GM21576 (cell line): ENCODE measurements around the gene NEURL4.

ENCODE experiments used
- ATAC-seq: cut with Tn5 transposase; IDR thresholded peaks from one replicate; pipeline ENCODE4 v1.9.1; 2021; ENCODE audit warnings: mild to moderate bottlenecking, moderate library complexity; ENCODE audit not compliant: unreplicated experiment

Gene NEURL4

DNA sequence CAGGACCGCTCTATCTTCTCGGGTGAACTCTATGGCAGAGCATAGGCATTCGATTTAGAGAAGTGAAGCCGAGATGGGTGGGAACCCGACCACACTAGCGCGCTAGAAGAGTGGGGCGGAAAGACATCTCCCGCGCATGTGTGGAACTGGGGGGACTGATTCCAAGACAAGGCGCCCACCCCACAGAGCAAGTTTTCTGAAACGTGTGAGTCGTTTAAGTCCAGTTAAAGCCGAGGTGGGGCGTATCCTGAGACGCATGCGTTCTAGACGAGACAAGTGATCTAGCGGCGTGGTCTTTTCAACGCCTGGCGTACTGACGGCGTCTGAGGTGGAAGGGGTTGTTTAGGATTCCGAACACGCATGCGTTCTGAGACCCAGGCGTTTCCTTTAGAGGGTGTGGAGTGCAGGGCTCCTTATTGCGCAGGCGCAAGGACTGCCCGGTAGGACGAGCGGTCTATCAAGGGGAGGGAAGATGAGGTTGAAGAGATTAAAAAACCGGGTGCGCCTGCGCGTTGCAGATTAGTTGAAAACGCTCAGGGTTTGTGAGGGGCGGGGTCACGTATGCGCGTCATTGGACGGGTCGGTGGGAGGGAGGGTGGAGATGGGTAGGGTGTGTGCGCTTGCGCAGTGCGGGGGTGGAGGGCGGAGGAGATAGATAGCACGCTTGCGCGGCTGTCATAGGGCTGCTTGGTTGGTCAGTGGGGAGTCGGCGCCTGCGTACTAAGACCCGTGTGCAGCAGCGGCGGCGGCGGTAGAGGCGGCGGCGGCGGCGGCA lies 22.0 kb downstream of the NEURL4 start, which contains the start of gene EIF5A:
Gene EIF5A (plus strand): TSS at position 718 of the 775 bp plus-strand sequence. CDS start 2,008 bp downstream, outside the sequence.
- peak; percentile 61 for ATAC-seq

DNA sequence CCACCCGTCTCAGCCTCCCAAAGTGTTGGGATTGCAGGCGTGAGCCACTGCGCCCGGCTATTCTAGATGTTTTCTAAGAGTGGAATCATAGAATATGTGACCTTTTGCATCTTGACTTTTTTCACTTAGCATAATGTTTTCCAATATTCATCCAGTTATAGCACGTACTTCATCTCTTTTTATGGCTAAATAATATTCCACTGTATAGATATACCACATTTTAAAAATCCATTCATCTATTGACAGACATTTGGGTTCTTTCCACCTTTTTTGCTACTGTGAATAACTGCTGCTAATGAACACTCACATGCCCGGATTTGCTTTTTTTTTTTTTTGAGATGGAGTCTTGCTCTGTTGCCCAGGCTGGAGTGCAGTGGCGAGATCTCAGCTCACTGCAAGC lies 25.0 kb downstream of the NEURL4 start:
- ATAC-seq = no peak

GRCh38 chr17:7296189-7296861 lies 32.8 kb downstream of the NEURL4 start:
- ATAC-seq = no peak

- ATAC-seq = no peak
These were observed 33.6 kb downstream of the NEURL4 start for GRCh38 chr17:7295230-7296180.

DNA sequence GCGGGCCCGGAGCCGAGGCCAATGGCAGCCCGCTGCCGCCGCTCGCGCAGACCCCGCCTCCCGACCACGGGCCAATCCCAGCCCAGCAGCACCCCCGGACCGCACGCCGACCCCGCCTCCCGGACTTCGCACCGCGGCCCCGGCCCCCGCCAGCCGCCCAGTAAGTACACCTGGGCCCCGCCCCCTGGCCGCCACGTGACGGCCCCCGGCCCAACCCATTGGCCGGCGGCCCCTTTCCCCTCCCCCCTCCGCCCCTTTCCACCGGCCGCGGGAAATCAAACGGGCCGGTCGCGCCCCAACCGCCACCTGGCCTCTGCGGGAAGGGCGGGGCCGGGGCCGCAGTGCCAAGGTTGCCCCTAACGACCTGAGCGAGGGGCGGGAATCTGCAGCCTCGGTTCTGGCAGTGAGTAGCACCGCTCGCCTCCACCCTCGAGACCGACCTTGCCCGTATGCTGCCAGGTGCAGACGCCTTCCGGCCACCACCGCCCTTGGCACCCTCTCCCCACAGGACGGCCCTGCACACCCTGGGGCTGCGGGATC lies 34.5 kb downstream of the NEURL4 start, which contains the start of gene YBX2:
Gene YBX2 (minus strand): TSS at position 26 of the 540 bp plus-strand sequence. CDS start 139 bp downstream, outside the sequence.
- ATAC-seq = no peak

DNA sequence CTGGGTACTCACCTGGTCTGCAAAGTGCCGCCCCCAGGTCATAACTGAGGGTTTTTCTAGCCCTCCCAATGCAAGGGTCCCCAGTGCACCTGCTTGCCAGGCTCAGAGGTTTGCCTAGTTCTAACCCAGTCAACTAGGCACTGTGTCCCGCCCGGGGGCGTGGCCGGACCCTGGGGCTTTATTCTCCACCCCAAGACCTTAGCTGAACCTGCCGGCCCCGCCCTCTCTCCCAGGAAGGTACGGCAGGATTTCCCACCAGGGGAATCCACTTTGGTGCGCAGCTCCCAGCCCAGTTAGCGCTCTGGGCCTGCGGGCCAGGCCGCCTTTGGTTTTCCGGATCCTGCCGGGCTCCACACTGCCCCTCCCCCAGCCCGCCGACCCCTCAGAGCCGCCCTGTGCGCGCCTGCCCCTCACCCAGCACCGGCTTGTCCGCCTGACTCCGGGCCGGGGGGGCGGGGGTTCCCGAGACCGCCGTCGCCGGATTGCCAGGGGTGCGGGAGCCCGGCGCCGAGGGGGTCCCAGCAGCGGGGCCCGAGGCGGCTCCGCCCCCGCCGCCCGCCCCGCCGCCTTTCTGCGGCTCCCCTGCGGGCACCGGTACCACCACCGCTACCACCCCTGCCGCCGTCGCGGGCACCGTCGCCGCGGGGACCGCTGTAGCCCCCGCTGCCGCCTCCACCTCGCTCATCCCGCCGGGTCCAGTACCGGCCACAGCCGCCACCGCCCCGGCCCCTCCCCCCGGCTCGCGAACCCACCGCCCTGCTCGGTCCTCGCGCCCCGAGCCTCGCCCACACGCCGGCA lies 35.1 kb downstream of the NEURL4 start:
- ATAC-seq = no peak

DNA sequence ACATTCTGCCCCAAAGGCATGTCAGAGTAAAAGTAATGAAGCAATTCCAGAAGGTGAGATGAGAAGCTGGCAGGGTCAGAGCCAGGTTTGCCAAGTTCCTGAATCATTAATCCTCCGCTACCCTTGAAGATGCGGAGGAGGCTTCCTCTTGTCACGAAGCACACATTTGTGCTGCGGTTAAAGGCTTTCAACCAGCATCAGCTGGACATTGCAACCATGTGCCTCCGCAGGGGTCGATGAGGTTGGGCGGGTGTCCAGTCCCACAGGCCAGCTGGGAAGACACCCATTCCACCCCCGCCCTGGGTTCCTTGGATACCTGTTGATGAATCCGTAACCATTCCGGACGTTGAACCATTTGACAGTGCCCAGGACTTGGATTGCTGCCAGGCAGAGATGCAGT lies 36.0 kb downstream of the NEURL4 start:
- no peak for ATAC-seq

DNA sequence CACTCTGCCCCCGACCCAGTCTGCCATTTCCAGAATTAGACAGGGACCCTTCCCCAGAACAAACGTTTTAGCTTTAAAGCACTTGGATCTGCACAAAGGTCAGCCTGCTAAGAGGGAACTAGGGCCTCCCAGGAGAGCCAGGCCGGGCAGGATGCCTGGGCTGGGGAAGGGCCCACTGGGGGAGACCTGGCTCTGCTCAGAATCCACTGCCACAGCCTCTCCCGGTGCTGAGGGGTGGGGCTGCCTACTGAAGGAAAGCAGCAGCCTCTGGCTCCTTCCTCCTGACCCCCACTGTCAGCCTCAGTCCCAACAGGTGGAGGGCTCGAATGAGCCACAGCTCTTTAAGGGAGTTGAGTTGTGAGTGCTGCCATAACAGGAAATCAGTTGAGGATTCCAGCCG lies 36.4 kb downstream of the NEURL4 start:
- no peak for ATAC-seq

DNA sequence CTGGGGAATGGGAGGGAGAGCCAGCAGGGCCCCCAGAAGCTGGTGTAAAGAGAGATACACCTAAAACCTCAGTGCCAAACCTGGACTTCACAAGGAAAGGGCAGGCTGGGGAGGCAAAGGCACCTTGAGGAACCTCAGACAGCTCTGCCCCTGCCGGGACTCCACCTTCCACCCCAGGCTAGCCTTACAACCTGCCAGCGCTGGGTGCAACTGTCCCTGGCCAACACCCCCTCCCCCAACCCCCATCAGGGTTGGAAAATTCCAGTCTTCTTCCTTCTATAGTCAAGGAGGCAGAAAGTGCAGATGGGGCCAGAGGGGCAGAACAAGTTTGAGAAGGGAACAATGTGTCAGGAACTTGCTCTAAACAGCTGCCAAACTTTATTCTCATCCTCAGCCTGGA lies 36.9 kb downstream of the NEURL4 start:
- ATAC-seq = no peak

GRCh38 chr17:7290685-7291084 lies 38.5 kb downstream of the NEURL4 start:
- no peak for ATAC-seq

- ATAC-seq = no peak
These were observed 39.0 kb downstream of the NEURL4 start for GRCh38 chr17:7290166-7290565.

- no peak for ATAC-seq
These were observed 39.7 kb downstream of the NEURL4 start for GRCh38 chr17:7289256-7290032.

DNA sequence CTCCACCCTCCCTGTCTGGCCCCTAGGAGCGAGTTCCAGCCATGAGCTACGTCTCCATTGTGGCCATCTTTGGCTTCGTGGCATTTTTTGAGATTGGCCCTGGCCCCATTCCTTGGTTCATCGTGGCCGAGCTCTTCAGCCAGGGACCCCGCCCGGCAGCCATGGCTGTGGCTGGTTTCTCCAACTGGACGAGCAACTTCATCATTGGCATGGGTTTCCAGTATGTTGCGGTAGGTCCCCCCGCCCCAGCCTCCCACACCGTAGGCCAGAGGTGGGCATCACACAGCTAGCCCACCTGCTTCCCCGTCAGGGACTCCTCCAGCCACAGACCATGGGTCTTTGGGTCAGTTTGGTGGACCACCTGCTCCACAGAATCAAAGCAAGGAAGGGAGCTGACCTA lies 43.5 kb downstream of the NEURL4 start:
- ATAC-seq = no peak

DNA sequence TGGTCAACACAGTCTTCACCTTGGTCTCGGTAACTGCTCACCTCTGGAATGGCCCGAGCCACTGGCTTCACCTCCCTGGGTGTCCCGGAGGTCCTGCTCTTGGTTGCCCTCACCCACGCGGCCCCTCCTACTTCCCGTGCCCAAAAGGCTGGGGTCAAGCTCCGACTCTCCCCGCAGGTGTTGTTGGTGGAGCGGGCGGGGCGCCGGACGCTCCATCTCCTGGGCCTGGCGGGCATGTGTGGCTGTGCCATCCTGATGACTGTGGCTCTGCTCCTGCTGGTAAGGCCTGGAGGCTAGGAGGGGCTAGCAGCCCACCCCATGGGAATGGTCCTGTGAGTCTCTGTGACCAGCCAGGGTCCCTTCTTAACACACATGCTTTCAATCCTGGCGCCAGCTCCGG lies 44.2 kb downstream of the NEURL4 start:
- no peak for ATAC-seq

GRCh38 chr17:7283471-7284216 lies 45.5 kb downstream of the NEURL4 start:
- no peak for ATAC-seq

- no peak for ATAC-seq
These were observed 46.3 kb downstream of the NEURL4 start for GRCh38 chr17:7282752-7283321.

- ATAC-seq = no peak
These were observed 47.0 kb downstream of the NEURL4 start for GRCh38 chr17:7281953-7282751.
